HepG2 (cell line): ENCODE data around the gene DNAJC5. TPM values are rescaled to one million over a fixed set of nuclear protein-coding genes. Genes with fewer than 3 reads are reported as not detected.
A peak's percentile ranks its signal among the peaks of the same experiment; 100 is the strongest.

Source experiments
- AGO2 ChIP-seq: fragments of 200-400 bp; formaldehyde crosslinking; optimal IDR thresholded peaks from 2 replicates; pipeline ENCODE3; 2017; ENCODE audit warnings: mild to moderate bottlenecking, low read depth, low read length, moderate library complexity
- AKAP8 ChIP-seq: sonication (generic); formaldehyde crosslinking; IDR thresholded peaks from 2 replicates; pipeline ENCODE4 v1.5.1; 2020; ENCODE audit warnings: mild to moderate bottlenecking, missing genetic modification reagents
- CREB1 ChIP-seq, 2 experiments: fragments of 450-650 bp in 1 of 2; IDR thresholded peaks; 2 replicates each; pipeline ENCODE4 v1.6.1; 2016 to 2017; ENCODE audit warnings: control low read depth in 1 of 2, mild to moderate bottlenecking in 1 of 2, missing compliant biosample characterization in 1 of 2, missing genetic modification characterization in 1 of 2
- EHMT2 ChIP-seq: fragments of 200-600 bp; sonication (generic); IDR thresholded peaks from 2 replicates; pipeline ENCODE4 v1.7.0; 2017; ENCODE audit warnings: antibody characterized with exemption, low read depth, low read length, borderline replicate concordance
- HNRNPL ChIP-seq: fragments of 200-400 bp; formaldehyde crosslinking; IDR thresholded peaks from 2 replicates; pipeline ENCODE4 v1.6.1; 2017; ENCODE audit warnings: mild to moderate bottlenecking, low read depth, low read length
- IKZF5 ChIP-seq: IDR thresholded peaks from 2 replicates; pipeline ENCODE4 v1.6.1; 2018; ENCODE audit warnings: missing genetic modification reagents, mild to moderate bottlenecking, missing compliant biosample characterization
- MAF1 ChIP-seq: sonication (generic); formaldehyde crosslinking; IDR thresholded peaks from 2 replicates; pipeline ENCODE4 v1.5.0; 2020; ENCODE audit warnings: missing genetic modification reagents, borderline replicate concordance
- MAFF ChIP-seq: IDR thresholded peaks from 2 replicates; pipeline ENCODE4 v1.6.1; 2011; ENCODE audit warnings: low read depth, low read length, improper control_type of control experiment
- MED8 ChIP-seq: sonication (generic); formaldehyde crosslinking; IDR thresholded peaks from 2 replicates; pipeline ENCODE4 v1.8.1; 2023; ENCODE audit warnings: mild to moderate bottlenecking, missing genetic modification reagents; ENCODE audit not compliant: insufficient replicate concordance
- NR2F1 ChIP-seq, 2 experiments: fragments of 450-650 bp in 1 of 2; formaldehyde crosslinking in 1 of 2; IDR thresholded peaks; 2 replicates each; pipeline versions ENCODE4 v1.5.0 to v1.6.1; 2016 to 2020; ENCODE audit warnings: mild to moderate bottlenecking in 1 of 2, missing compliant biosample characterization in 1 of 2, missing genetic modification reagents in 1 of 2, moderate library complexity in 1 of 2
- ONECUT2 ChIP-seq: sonication (generic); formaldehyde crosslinking; IDR thresholded peaks from 2 replicates; pipeline ENCODE4 v1.4.0; 2020; ENCODE audit warnings: missing genetic modification reagents
- PHB2 ChIP-seq: fragments of 450-650 bp; IDR thresholded peaks from 2 replicates; pipeline ENCODE4 v1.6.1; 2018; ENCODE audit not compliant: partially characterized antibody
- RBM39 ChIP-seq: fragments of 200-400 bp; formaldehyde crosslinking; IDR thresholded peaks from one replicate; pipeline ENCODE4 v1.6.1; 2018; ENCODE audit warnings: antibody characterized with exemption, mild to moderate bottlenecking, low read depth, low read length; ENCODE audit not compliant: poor library complexity, severe bottlenecking
- SAFB2 ChIP-seq: sonication (generic); formaldehyde crosslinking; IDR thresholded peaks from 2 replicates; pipeline ENCODE4 v1.5.1; 2020; ENCODE audit warnings: missing genetic modification reagents, low read depth, mild to moderate bottlenecking, borderline replicate concordance
- SALL2 ChIP-seq: sonication (generic); formaldehyde crosslinking; IDR thresholded peaks from 2 replicates; pipeline ENCODE4 v1.8.1; 2023; ENCODE audit warnings: mild to moderate bottlenecking, missing genetic modification reagents, inconsistent platforms
- SAP130 ChIP-seq: IDR thresholded peaks from 2 replicates; pipeline ENCODE4 v1.6.1; 2016; ENCODE audit warnings: low read depth
- SIX4 ChIP-seq: sonication (generic); formaldehyde crosslinking; IDR thresholded peaks from 2 replicates; pipeline ENCODE4 v1.4.0; 2020; ENCODE audit warnings: missing genetic modification reagents
- TAF15 ChIP-seq: fragments of 200-400 bp; formaldehyde crosslinking; IDR thresholded peaks from one replicate; pipeline ENCODE4 v1.6.1; 2018; ENCODE audit warnings: mild to moderate bottlenecking, low read depth, low read length; ENCODE audit not compliant: poor library complexity, severe bottlenecking
- ZBTB3 ChIP-seq: sonication (generic); formaldehyde crosslinking; IDR thresholded peaks from 2 replicates; pipeline ENCODE4 v1.4.0; 2020; ENCODE audit warnings: low read depth, mild to moderate bottlenecking, moderate library complexity, missing genetic modification reagents, borderline replicate concordance
- ZFP36L1 ChIP-seq: sonication (generic); formaldehyde crosslinking; IDR thresholded peaks from 2 replicates; pipeline ENCODE4 v1.8.0; 2022; ENCODE audit warnings: mild to moderate bottlenecking, missing genetic modification reagents, moderate library complexity
- ZGPAT ChIP-seq: IDR thresholded peaks from 2 replicates; pipeline ENCODE4 v1.6.1; 2016; ENCODE audit warnings: mild to moderate bottlenecking
- ZKSCAN5 ChIP-seq: sonication (generic); formaldehyde crosslinking; IDR thresholded peaks from 2 replicates; pipeline ENCODE4 v1.5.1; 2020; ENCODE audit warnings: mild to moderate bottlenecking, missing genetic modification reagents
- ZNF251 ChIP-seq: sonication (generic); formaldehyde crosslinking; IDR thresholded peaks from 2 replicates; pipeline ENCODE4 v1.9.0; 2021; ENCODE audit warnings: mild to moderate bottlenecking, missing genetic modification reagents
- ZNF335 ChIP-seq: sonication (generic); formaldehyde crosslinking; IDR thresholded peaks from 2 replicates; pipeline ENCODE4 v1.4.0; 2020; ENCODE audit warnings: missing genetic modification reagents
- ZNF350 ChIP-seq: sonication (generic); formaldehyde crosslinking; IDR thresholded peaks from 2 replicates; pipeline ENCODE4 v1.4.0; 2020; ENCODE audit warnings: mild to moderate bottlenecking, low read depth, missing genetic modification reagents, borderline replicate concordance
- ZNF468 ChIP-seq: sonication (generic); formaldehyde crosslinking; IDR thresholded peaks from 2 replicates; pipeline ENCODE4 v1.8.0; 2022; ENCODE audit warnings: mild to moderate bottlenecking, moderate library complexity, missing genetic modification reagents
- ZNF572 ChIP-seq: sonication (generic); formaldehyde crosslinking; IDR thresholded peaks from 2 replicates; pipeline ENCODE4 v1.5.1; 2020; ENCODE audit warnings: mild to moderate bottlenecking, missing genetic modification reagents
- ZNF672 ChIP-seq: sonication (generic); formaldehyde crosslinking; IDR thresholded peaks from 2 replicates; pipeline ENCODE4 v1.8.1; 2022; ENCODE audit warnings: missing genetic modification reagents
- ZNF773 ChIP-seq: sonication (generic); formaldehyde crosslinking; IDR thresholded peaks from 2 replicates; pipeline ENCODE4 v1.4.0; 2020; ENCODE audit warnings: missing genetic modification reagents, borderline replicate concordance
- ZNF792 ChIP-seq: IDR thresholded peaks from 2 replicates; pipeline ENCODE4 v1.6.1; 2016
- polyA plus RNA-seq, 8 experiments: library from polyadenylated mRNA; depleted of rRNA in 3 of 8; stranded (reverse) in 7 of 8; unstranded in 1 of 8; fragments of >200 nt; fragmentation: Illumina TruSeq in 4 of 8; extraction: Trizol in 4 of 8; gene quantifications; 2 replicates each; pipeline versions ENCODE4 v1.2.1 to v1.2.3, GENCODE V29; 2011 to 2016; ENCODE audit warnings: low read depth in 4 of 8, missing spikeins in 1 of 8, mixed read lengths in 1 of 8; ENCODE audit not compliant: insufficient read depth in 1 of 8
- total RNA-seq, 5 experiments: library from RNA; depleted of rRNA; stranded (reverse); fragments of >200 nt; fragmentation: Illumina TruSeq; extraction: Trizol; gene quantifications; 2 replicates each; pipeline ENCODE4 v1.2.3, GENCODE V29; 2016; ENCODE audit warnings: low read depth in 1 of 5

The DNAJC5 gene
- total and polyA plus RNA-seq, 2 of the 13 experiments (the other 11 are each of a cell fraction or from before 2014, with no cell fraction given), result 42.8 to 64.5 TPM

- TF ChIP-seq ZGPAT (CRISPR knock-in tag), result no peak
- no peak for TF ChIP-seq SALL2 (CRISPR knock-in tag)
- no peak for TF ChIP-seq MED8 (CRISPR knock-in tag)
- TF ChIP-seq CREB1 (IDR thresholded peaks at IDR 0.05), result peak; percentile 79
- no peak for TF ChIP-seq CREB1 (CRISPR knock-in tag; IDR thresholded peaks at IDR 0.05)
- TF ChIP-seq ZBTB3, result no peak
- no peak for TF ChIP-seq ZNF251
- TF ChIP-seq ZFP36L1 (CRISPR knock-in tag), result no peak
- no peak for TF ChIP-seq ZNF350 (CRISPR knock-in tag)
- peak; percentile 25 for TF ChIP-seq RBM39
- TF ChIP-seq ZNF773, result no peak
- TF ChIP-seq ZNF335 (CRISPR knock-in tag), result no peak
- TF ChIP-seq AKAP8, result peak; percentile 19; the same call in 1 of the 2 replicates
- TF ChIP-seq SIX4, result no peak
- TF ChIP-seq ZNF792 (CRISPR knock-in tag), result no peak
- no peak for TF ChIP-seq EHMT2
- peak; percentile 26 for TF ChIP-seq AGO2
- no peak for TF ChIP-seq ZNF468
- TF ChIP-seq PHB2, result no peak
- TF ChIP-seq SAP130 (CRISPR knock-in tag), result no peak
- no peak for TF ChIP-seq ZNF672 (CRISPR knock-in tag)
- 0 out of 2 replicates have a peak, but pooled peaks have one; percentile 49 for TF ChIP-seq HNRNPL
- TF ChIP-seq IKZF5 (CRISPR knock-in tag), result no peak
- TF ChIP-seq ZNF572 (CRISPR knock-in tag), result no peak
- TF ChIP-seq ZKSCAN5, result no peak
- TF ChIP-seq SAFB2 (CRISPR knock-in tag), result 0 out of 2 replicates have a peak, but pooled peaks have one; percentile 11
- TF ChIP-seq NR2F1 (CRISPR knock-in tag; IDR thresholded peaks at IDR 0.05), result no peak
- TF ChIP-seq MAF1 (CRISPR knock-in tag), result 0 out of 2 replicates have a peak, but pooled peaks have one; percentile 23
- peak; percentile 46 for TF ChIP-seq TAF15
- no peak for TF ChIP-seq ONECUT2 (CRISPR knock-in tag)
- TF ChIP-seq MAFF, result no peak
Observed at GRCh38 chr20:63966172-63966943, 71.4 kb downstream of the DNAJC5 start (continued).
